CD14-positive monocyte (primary cell): Measurements from ENCODE around the gene CENPU. TPM values are rescaled to one million over a fixed set of nuclear protein-coding genes. Genes with fewer than 3 reads are reported as not detected.
A peak's percentile ranks its signal among the peaks of the same experiment; 100 is the strongest.
"Not testable (repeated sequence)": the region's sequence is repeated elsewhere in the genome, so short reads cannot be mapped to it uniquely, and the experiment has no call there.

Experiments
- DNase-seq, 3 donors: peaks; one replicate each; pipeline ENCODE4 v3.0.0-alpha.2; 2011 to 2022
- H2AFZ ChIP-seq: 2 replicates; pipeline ENCODE4 v1.6.0; 2012; ENCODE audit warnings: mild to moderate bottlenecking, low read depth, low read length, inconsistent platforms; ENCODE audit not compliant: insufficient read depth, poor library complexity, severe bottlenecking
- H3K27ac ChIP-seq, 2 donors: 1 replicate in 1 of 2; 2 replicates in 1 of 2; pipeline ENCODE4 v1.5.1; 2012 to 2013; ENCODE audit warnings: low read length in 2 of 2, control low read depth in 1 of 2, inconsistent platforms in 1 of 2, low read depth in 1 of 2, mild to moderate bottlenecking in 1 of 2
- H3K27me3 ChIP-seq, 2 donors: one replicate each; pipeline versions ENCODE4 v1.6.0 to v1.6.1; 2011 to 2013; ENCODE audit warnings: low read length in 2 of 2; ENCODE audit not compliant: control insufficient read depth in 2 of 2, insufficient read depth in 2 of 2
- H3K36me3 ChIP-seq, 2 donors: replicated peaks in 1 of 2; 1 replicate in 1 of 2; 2 replicates in 1 of 2; pipeline versions ENCODE4 v1.5.1 to v1.6.1; 2012 to 2013; ENCODE audit warnings: low read length in 2 of 2, control low read depth in 1 of 2, inconsistent platforms in 1 of 2, mild to moderate bottlenecking in 1 of 2; ENCODE audit not compliant: insufficient read depth in 2 of 2, control insufficient read depth in 1 of 2
- H3K4me1 ChIP-seq, 2 donors: 1 replicate in 1 of 2; 2 replicates in 1 of 2; pipeline versions ENCODE4 v1.5.1 to v1.6.1; 2012 to 2013; ENCODE audit warnings: low read length in 2 of 2, control low read depth in 1 of 2, inconsistent platforms in 1 of 2, mild to moderate bottlenecking in 1 of 2, moderate library complexity in 1 of 2; ENCODE audit not compliant: insufficient read depth in 2 of 2, control insufficient read depth in 1 of 2
- H3K4me2 ChIP-seq: replicated peaks from 2 replicates; pipeline ENCODE3; 2012; ENCODE audit warnings: low read length, moderate library complexity, mild to moderate bottlenecking; ENCODE audit not compliant: poor library complexity, severe bottlenecking; ENCODE audit errors: extremely low read depth
- H3K4me3 ChIP-seq, 3 experiments: fragments of 200-600 bp in 1 of 3; sonication (generic) in 1 of 3; replicated peaks in 1 of 3; 1 replicate in 2 of 3; 2 replicates in 1 of 3; pipeline ENCODE4 v1.5.1; 2011 to 2013; ENCODE audit warnings: low read length in 3 of 3, mild to moderate bottlenecking in 3 of 3, control low read depth in 2 of 3, low read depth in 2 of 3, inconsistent platforms in 1 of 3, moderate library complexity in 1 of 3
- H3K79me2 ChIP-seq: 2 replicates; pipeline ENCODE4 v1.6.0; 2012; ENCODE audit warnings: mild to moderate bottlenecking, control low read depth, inconsistent platforms, low read length, moderate library complexity; ENCODE audit not compliant: insufficient read depth
- H3K9ac ChIP-seq: 2 replicates; pipeline ENCODE4 v1.6.0; 2017; ENCODE audit warnings: low read length, mild to moderate bottlenecking; ENCODE audit not compliant: insufficient read depth, poor library complexity, severe bottlenecking
- H3K9me3 ChIP-seq, 2 donors: replicated peaks in 1 of 2; 1 replicate in 1 of 2; 2 replicates in 1 of 2; pipeline versions ENCODE4 v1.5.1 to v1.6.1; 2012 to 2013; ENCODE audit warnings: low read length in 2 of 2, control low read depth in 1 of 2; ENCODE audit not compliant: control insufficient read depth in 1 of 2, insufficient read depth in 1 of 2
- H4K20me1 ChIP-seq: 2 replicates; pipeline ENCODE4 v1.6.0; 2012; ENCODE audit warnings: mild to moderate bottlenecking, low read length, control low read depth, moderate library complexity; ENCODE audit not compliant: insufficient read depth
- H3K27ac Mint-ChIP-seq, 7 donors: one replicate each; pipeline ENCODE4 v1.8.0; 2020; ENCODE audit warnings: mild to moderate bottlenecking in 7 of 7, mixed read lengths in 7 of 7, moderate library complexity in 6 of 7, inconsistent platforms in 2 of 7
- H3K27me3 Mint-ChIP-seq, 3 donors: one replicate each; pipeline ENCODE4 v1.8.0; 2021 to 2022; ENCODE audit warnings: low read depth in 3 of 3, mild to moderate bottlenecking in 3 of 3, mixed read lengths in 3 of 3, moderate library complexity in 3 of 3, inconsistent platforms in 1 of 3
- H3K36me3 Mint-ChIP-seq, 2 donors: one replicate each; pipeline ENCODE4 v1.8.0; 2020; ENCODE audit warnings: mixed read lengths in 2 of 2, inconsistent platforms in 1 of 2, mild to moderate bottlenecking in 1 of 2
- H3K4me1 Mint-ChIP-seq: one replicate; pipeline ENCODE4 v1.8.0; 2020; ENCODE audit warnings: mild to moderate bottlenecking, mixed read lengths
- H3K4me3 Mint-ChIP-seq, 2 donors: one replicate each; pipeline ENCODE4 v1.8.0; 2020; ENCODE audit warnings: mild to moderate bottlenecking in 2 of 2, mixed read lengths in 2 of 2, moderate library complexity in 1 of 2
- H3K9me3 Mint-ChIP-seq, 7 donors: one replicate each; pipeline ENCODE4 v1.8.0; 2020 to 2022; ENCODE audit warnings: mixed read lengths in 7 of 7, mild to moderate bottlenecking in 6 of 7, moderate library complexity in 6 of 7, inconsistent platforms in 2 of 7
- WGBS: methylation state at CpG from one replicate; pipeline ENCODE4 v1.1.5; 2013; ENCODE audit warnings: missing lambda C conversion rate; ENCODE audit not compliant: insufficient coverage; 5-methylcytosine and 5-hydroxymethylcytosine counted together
- intact Hi-C, 2 donors: fragments of 100-400 bp; cut with micrococcal nuclease; formaldehyde crosslinking; loops; one replicate each; pipeline versions ENCODE4 v1.15.0 to v1.15.1; 2023
- polyA plus RNA-seq, 3 donors: library from polyadenylated mRNA; depleted of rRNA in 1 of 3; unstranded in 2 of 3; stranded (reverse) in 1 of 3; fragments of 300-500 nt in 2 of 3; fragments of >200 nt in 1 of 3; fragmentation: Illumina TruSeq in 2 of 3; gene quantifications; 1 replicate in 2 of 3; 2 replicates in 1 of 3; pipeline ENCODE4 v1.2.3, GENCODE V29; 2012 to 2021
- TF ChIP-seq, protein P1 (sequence below): fragments of 200-600 bp; IDR thresholded peaks from one replicate; pipeline ENCODE4 v1.8.0; 2022; ENCODE audit warnings: antibody characterized with exemption, mild to moderate bottlenecking

CENPU gene
- polyA plus RNA-seq, 3 donors = 1.2 to 1.6 (median 1.5) TPM

GRCh38 chr4:184653650-184654049 is 80.2 kb downstream of the CENPU start:
- no peak overlapping the region for H3K4me3 ChIP-seq
- no peak overlapping the region for H2AFZ ChIP-seq
- TF ChIP-seq, protein P1, sequence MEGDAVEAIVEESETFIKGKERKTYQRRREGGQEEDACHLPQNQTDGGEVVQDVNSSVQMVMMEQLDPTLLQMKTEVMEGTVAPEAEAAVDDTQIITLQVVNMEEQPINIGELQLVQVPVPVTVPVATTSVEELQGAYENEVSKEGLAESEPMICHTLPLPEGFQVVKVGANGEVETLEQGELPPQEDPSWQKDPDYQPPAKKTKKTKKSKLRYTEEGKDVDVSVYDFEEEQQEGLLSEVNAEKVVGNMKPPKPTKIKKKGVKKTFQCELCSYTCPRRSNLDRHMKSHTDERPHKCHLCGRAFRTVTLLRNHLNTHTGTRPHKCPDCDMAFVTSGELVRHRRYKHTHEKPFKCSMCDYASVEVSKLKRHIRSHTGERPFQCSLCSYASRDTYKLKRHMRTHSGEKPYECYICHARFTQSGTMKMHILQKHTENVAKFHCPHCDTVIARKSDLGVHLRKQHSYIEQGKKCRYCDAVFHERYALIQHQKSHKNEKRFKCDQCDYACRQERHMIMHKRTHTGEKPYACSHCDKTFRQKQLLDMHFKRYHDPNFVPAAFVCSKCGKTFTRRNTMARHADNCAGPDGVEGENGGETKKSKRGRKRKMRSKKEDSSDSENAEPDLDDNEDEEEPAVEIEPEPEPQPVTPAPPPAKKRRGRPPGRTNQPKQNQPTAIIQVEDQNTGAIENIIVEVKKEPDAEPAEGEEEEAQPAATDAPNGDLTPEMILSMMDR = no peak
- no peak overlapping the region for H3K9ac ChIP-seq
- no peak overlapping the region for H3K4me2 ChIP-seq
- H3K27me3 ChIP-seq = no peaks in the 10 kb centered on the region
- intact Hi-C loops = loop anchor here in 1 of 2 donors (10.0 kb wide), 1 partner anchor 1149 kb away; the partner anchor contains the start of gene ING2
- no peaks in the 10 kb centered on the region for H3K36me3 ChIP-seq
- peaks cover 25% of the 10 kb centered on the region for H3K79me2 ChIP-seq
- H3K27me3 Mint-ChIP-seq = peaks cover 0 to 1% (median 0%) of the 10 kb centered on the region in 3 donors
- H3K4me1 Mint-ChIP-seq = peaks cover 39% of the 10 kb centered on the region
- DNase-seq = no peak
- no peak overlapping the region for H3K4me3 Mint-ChIP-seq
- peaks cover 21 to 44% of the 10 kb centered on the region in 2 donors for H3K4me1 ChIP-seq
- WGBS = no CpG with 5 or more reads among the region's 2 CpGs
- H3K9me3 Mint-ChIP-seq = peaks cover 0 to 2% (median 0%) of the 10 kb centered on the region in 7 donors
- no peaks in the 10 kb centered on the region for H4K20me1 ChIP-seq
- no peak overlapping the region for H3K27ac Mint-ChIP-seq
- no peak overlapping the region for H3K27ac ChIP-seq
- H3K36me3 Mint-ChIP-seq = peaks cover 7 to 8% of the 10 kb centered on the region in 2 donors
- H3K9me3 ChIP-seq = no peaks in the 10 kb centered on the region

DNA sequence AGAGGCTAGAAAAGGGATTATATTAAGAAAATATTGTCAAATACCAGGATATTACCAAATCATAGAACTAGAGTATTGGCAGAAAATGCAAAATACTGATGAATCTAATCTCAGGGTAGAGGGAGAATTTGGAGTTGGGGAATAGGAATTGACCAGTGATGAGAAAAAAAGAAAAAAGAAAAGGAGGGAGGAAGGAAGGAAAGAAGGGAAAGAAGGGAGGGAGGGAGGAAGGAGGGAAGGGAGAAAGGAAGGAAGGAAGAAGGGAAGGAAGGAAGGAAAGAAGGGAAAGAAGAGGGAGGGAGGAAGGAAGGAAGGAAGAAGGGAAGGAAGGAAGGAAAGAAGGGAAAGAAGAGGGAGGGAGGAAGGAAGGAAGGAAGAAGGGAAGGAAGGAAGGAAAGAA is 81.2 kb downstream of the CENPU start:
- H2AFZ ChIP-seq, H3K4me2 ChIP-seq, H3K9me3 ChIP-seq, H3K9me3 Mint-ChIP-seq, H3K27ac ChIP-seq, H3K9ac ChIP-seq, H3K4me3 ChIP-seq, H3K36me3 Mint-ChIP-seq, H3K27me3 ChIP-seq, DNase-seq, H4K20me1 ChIP-seq, H3K4me3 Mint-ChIP-seq, H3K36me3 ChIP-seq, H3K27me3 Mint-ChIP-seq: not testable (repeated sequence)
- Mint-ChIP-seq H3K4me1 (peaks cover 47% of the 10 kb centered on the region), H3K27ac (peak overlapping the region in 2 of 7 donors; percentile 28 to 73)
- Histone ChIP-seq H3K4me1 (peaks cover 29 to 52% of the 10 kb centered on the region in 2 donors), H3K79me2 (peaks cover 34% of the 10 kb centered on the region)
- intact Hi-C loops = loop anchor here in 1 of 2 donors (10.0 kb wide), 1 partner anchor 1148 kb away; the partner anchor contains the start of gene ING2
